Hematopoietic multipotent progenitor cell (in vitro differentiated cells): ENCODE data around the gene SEPTIN10. TPM values are rescaled to one million over a fixed set of nuclear protein-coding genes. Genes with fewer than 3 reads are reported as not detected.
A peak's percentile ranks its signal among the peaks of the same experiment; 100 is the strongest.

Experiments
- DNase-seq, 3 donors: peaks; one replicate each; pipeline ENCODE4 v3.0.0-alpha.2; 2011 to 2015; ENCODE audit warnings: low read depth in 2 of 3, low spot score in 2 of 3
- total RNA-seq: library from RNA; depleted of rRNA; stranded (reverse); fragments of >200 nt; gene quantifications from one replicate; pipeline ENCODE4 v1.2.3, GENCODE V29; 2012

SEPTIN10 gene
- total RNA-seq, 1 donor = 0.27 TPM

GRCh38 chr2:109503191-109503590, 110.6 kb downstream of the SEPTIN10 start:
- no peak for DNase-seq

GRCh38 chr2:109501461-109501860, 112.3 kb downstream of the SEPTIN10 start:
- DNase-seq = no peak

GRCh38 chr2:109500910-109501309, 112.9 kb downstream of the SEPTIN10 start:
- DNase-seq = no peak

DNA sequence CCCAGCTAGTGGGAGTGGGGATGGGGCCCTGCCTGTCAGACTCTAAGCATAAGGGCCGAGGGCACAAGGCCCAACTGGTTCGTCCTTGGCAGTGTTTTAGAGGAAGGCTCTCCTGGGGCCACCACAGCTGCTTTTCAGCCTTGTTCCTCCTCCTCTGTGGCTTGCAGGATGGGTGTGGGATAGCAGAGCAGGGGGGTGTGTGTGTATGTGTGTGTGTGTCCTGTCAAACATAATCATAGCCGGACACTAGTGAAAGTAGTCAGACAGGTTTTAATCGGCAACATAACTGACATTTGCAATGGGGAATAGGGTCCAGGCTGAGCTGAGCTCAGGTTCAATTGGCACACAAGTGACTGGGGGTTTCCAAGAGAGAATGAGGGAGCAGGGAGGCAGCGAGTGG, 114.2 kb downstream of the SEPTIN10 start:
- DNase-seq = peak in 1 of 3 donors; percentile 41

DNA sequence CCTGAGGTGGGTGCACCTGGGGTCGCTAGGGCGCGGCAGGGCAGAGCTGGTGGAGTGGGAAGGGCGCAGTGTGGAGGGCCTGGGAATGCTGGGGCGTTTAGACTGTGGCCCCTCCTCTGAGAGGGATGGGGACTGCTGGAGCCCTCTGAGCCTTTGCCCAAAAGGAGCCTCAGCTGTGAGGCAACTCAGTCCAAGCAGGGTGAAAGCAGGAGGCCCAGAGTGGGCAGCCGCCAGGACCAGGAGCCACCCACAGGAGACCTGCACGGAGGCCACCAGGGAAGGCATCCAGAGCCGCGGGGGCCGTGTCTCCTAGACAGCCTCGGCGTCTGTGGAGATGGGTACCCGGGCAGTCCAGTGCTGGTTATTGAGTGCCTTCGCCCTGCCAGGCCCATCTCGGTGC, 114.9 kb downstream of the SEPTIN10 start:
- no peak for DNase-seq

- no peak for DNase-seq
Measured at GRCh38 chr2:109497911-109498870, 115.6 kb downstream of the SEPTIN10 start.

- DNase-seq = no peak
Measured at GRCh38 chr2:109497463-109497862, 116.3 kb downstream of the SEPTIN10 start.

DNA sequence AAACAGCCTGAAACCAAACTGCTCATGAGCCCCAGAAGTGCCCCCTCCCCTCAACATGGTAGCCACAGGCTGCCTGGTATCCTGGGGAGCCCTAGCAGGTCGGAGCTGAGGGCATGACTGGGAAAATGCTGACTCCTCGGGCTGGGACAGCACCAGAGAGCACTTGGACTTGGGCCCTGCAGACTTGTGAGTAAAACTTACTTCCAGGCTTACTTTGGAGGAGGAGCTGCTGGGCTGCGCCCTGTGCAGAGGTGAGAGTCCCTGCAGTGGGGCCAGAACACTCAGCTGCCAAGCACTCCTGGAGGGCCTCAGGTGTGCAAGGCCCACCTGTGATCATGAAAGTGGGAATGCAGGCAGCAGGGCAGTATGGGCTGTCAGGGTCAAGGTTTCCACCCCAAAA, 119.4 kb downstream of the SEPTIN10 start:
- no peak for DNase-seq

DNA sequence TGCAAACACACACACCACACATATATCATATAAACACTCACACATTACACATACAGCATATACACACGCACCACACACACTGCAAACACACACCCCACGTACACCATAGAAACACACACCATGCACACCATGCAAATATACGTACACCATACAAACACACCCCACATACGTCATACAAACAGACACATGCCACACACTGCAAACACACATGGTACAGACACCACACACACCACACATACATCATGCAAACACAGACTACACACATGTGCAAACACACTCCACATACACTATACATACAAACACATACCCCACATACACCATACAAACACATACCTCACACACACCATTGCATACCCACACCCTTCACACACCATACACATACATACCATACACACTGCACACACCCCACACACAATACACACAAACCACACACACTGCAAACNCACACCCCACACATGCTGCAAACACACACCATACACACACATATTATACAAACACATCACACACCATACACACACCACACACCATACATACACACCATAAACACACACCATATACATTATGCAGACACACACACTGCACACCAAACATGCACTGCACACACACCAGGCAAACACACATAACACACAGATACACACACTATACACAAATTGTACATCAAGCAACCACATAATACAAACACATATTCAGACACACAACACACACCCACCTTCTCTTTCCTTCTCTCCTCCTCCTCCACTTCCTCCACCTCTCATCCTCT, 120.4 kb downstream of the SEPTIN10 start:
- DNase-seq = no peak

Other genes with a start within 250 kb of the SEPTIN10 start
- under 0.01 TPM for gene SOWAHC, start 398 bp upstream of the SEPTIN10 start, total RNA-seq
- gene RGPD5, start 180.3 kb upstream of the SEPTIN10 start, total RNA-seq = 44.7 TPM